SU-DHL-6 (cell line): ENCODE results near the gene ERN1.

Source experiments
- EZH2phosphoT487 ChIP-seq: fragments of 200-600 bp; sonication (generic), shearing (Covaris generic); conservative IDR thresholded peaks from 2 replicates; pipeline ENCODE4 v1.6.1; 2018; ENCODE audit warnings: mild to moderate bottlenecking, antibody characterized with exemption, low read length, moderate library complexity, mixed read lengths
- TF ChIP-seq, protein P1 (sequence below): fragments of 200-600 bp; sonication (generic); IDR thresholded peaks from one replicate; pipeline ENCODE4 v1.5.1; 2017; ENCODE audit warnings: antibody characterized with exemption, mild to moderate bottlenecking, low read length, moderate library complexity; ENCODE audit not compliant: insufficient read depth, poor library complexity, severe bottlenecking

DNA sequence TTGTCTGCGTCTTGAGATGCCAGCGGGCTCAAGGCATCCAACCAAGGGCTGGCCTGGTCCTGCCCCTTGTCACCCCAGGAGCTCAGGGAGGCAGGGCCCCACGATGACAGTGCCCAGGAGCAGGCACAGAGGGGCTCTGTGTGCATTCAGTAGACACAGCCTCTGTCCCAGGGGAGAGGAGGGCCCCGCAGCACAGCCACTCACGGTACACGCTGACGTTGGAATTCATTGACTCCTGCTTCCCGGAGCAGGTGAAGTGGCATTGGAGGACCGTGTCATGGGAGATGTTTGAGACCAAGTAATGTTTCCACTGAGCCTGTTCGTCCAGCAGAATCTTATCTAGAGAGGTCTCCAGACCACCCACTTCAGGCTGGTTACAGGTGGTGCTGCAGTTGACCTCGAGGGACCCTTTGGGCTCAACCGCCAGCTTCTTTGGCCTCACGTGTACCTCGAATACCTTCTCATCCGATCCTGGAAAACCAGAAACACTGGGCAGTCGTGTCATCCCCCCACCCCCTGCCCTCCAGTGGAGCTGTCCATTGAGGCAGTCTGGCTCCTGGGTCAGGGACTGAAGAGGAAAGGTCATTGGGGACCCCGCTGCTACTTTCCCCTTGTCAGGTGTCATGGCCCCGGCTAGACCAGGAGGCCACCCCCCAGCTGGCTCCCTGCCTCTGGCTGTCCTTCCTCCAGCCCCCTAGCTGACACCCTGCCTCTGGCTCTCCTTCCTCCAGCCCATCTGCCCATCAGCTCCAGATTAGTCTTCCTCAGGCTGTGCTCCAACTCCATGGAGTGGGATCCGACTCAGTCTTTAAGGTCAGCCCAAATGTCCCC, 124.8 kb downstream of the ERN1 start:
- TF ChIP-seq, protein P1, sequence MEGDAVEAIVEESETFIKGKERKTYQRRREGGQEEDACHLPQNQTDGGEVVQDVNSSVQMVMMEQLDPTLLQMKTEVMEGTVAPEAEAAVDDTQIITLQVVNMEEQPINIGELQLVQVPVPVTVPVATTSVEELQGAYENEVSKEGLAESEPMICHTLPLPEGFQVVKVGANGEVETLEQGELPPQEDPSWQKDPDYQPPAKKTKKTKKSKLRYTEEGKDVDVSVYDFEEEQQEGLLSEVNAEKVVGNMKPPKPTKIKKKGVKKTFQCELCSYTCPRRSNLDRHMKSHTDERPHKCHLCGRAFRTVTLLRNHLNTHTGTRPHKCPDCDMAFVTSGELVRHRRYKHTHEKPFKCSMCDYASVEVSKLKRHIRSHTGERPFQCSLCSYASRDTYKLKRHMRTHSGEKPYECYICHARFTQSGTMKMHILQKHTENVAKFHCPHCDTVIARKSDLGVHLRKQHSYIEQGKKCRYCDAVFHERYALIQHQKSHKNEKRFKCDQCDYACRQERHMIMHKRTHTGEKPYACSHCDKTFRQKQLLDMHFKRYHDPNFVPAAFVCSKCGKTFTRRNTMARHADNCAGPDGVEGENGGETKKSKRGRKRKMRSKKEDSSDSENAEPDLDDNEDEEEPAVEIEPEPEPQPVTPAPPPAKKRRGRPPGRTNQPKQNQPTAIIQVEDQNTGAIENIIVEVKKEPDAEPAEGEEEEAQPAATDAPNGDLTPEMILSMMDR, result no peak
- no peak for TF ChIP-seq EZH2phosphoT487
